ENCODE data around the gene TSPEAR. TPM values are rescaled to one million over a fixed set of nuclear protein-coding genes. Genes with fewer than 3 reads are reported as not detected.

The TSPEAR gene
- total and polyA plus RNA-seq, 2 donors (not counting 1 experiment from before 2014, with no cell fraction given), result not detected

DNA sequence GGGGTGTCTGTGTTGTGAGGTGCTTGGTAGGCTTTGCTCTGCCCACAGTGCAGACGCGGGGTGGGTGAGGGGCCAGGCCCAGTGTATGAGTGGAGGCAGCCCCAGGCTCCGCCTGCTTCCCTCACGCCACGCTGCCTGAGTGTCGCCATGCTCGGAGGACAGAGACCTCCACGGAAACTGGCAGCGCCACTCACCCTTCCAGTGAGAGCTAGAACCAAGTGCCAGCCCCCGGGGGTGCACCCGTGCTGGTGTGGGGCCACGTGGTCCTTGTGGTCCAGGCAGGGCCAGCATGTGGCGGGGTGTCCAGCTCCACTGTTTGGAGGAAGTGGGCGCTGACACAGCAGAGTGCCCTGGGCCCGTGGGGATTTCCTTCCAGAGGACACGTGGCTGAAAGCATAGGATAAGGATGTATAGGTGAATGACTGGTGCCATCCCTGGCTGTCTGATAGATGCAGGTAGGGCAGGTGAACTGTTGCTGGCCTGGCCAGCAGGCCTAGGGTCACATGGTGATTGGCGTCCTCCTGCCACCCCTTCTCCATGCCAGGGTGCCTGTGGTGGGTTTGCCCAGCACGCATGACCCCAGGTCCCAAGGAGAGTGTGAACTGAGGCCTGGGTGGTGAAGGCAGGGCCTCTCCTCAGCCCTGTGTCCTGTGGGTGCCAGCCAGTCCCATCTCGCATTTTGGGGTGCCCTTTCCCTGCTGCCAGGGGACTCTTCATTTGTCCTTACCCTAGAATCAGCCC is 252.2 kb downstream of the TSPEAR start:
- H4K20me1 ChIP-seq (ENCODE audit: control insufficient read depth, extremely low read depth, insufficient read depth, low read length), result no peaks in the 10 kb centered on the region
- DNase-seq (ENCODE audit: low read depth in 2 of 2), result no peak
- TF ChIP-seq, protein P1, sequence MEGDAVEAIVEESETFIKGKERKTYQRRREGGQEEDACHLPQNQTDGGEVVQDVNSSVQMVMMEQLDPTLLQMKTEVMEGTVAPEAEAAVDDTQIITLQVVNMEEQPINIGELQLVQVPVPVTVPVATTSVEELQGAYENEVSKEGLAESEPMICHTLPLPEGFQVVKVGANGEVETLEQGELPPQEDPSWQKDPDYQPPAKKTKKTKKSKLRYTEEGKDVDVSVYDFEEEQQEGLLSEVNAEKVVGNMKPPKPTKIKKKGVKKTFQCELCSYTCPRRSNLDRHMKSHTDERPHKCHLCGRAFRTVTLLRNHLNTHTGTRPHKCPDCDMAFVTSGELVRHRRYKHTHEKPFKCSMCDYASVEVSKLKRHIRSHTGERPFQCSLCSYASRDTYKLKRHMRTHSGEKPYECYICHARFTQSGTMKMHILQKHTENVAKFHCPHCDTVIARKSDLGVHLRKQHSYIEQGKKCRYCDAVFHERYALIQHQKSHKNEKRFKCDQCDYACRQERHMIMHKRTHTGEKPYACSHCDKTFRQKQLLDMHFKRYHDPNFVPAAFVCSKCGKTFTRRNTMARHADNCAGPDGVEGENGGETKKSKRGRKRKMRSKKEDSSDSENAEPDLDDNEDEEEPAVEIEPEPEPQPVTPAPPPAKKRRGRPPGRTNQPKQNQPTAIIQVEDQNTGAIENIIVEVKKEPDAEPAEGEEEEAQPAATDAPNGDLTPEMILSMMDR (conservative IDR thresholded peaks at IDR 0.05 in 1 of 2, IDR thresholded peaks at IDR 0.05 in 1 of 2; ENCODE audit: low read depth in 1 of 2, low read length in 2 of 2), result no peak
- TF ChIP-seq EZH2 (IDR thresholded peaks at IDR 0.05; ENCODE audit: low read length, missing control alignments), result no peak

DNA sequence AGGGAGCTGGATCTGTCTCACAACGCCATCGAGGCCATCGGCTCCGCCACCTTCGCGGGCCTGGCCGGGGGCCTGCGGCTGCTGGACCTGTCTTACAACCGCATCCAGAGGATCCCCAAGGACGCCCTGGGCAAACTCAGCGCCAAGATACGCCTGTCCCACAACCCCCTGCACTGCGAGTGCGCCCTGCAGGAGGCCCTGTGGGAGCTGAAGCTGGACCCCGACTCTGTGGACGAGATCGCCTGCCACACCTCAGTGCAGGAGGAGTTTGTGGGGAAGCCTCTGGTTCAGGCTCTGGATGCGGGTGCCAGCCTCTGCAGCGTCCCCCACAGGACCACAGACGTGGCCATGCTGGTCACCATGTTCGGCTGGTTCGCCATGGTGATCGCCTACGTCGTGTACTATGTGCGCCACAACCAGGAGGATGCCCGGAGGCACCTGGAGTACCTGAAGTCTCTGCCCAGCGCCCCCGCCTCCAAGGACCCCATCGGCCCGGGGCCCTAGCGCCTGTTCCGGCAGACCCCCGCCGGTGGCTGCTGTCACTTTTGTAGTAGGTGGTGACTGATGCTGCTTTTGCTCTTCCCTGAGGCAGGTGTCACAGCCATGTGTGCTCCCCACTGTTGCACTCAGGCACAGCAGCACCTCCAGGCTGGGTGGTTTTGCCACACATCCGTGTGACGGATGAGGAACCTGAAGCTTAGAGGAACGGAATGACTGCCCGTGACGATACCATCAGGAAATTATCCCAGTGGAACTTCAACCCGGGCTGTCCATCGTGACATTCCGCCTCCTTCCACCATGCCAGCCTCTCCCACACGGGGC is 254.2 kb downstream of the TSPEAR start:
- Histone ChIP-seq H3K27me3 (ENCODE audit: control insufficient read depth, insufficient read depth, low read length) (no peaks in the 10 kb centered on the region), H3K4me1 (ENCODE audit: control insufficient read depth, extremely low read depth, insufficient read depth, low read length) (no peaks in the 10 kb centered on the region), H3K4me2 (ENCODE audit: extremely low read depth, insufficient read depth, low read length) (no peak overlapping the region), H3K9me3 (ENCODE audit: control insufficient read depth, insufficient read depth, low read depth, low read length) (no peaks in the 10 kb centered on the region), H3K36me3 (ENCODE audit: control insufficient read depth, insufficient read depth, low read length) (no peaks in the 10 kb centered on the region), H4K20me1 (ENCODE audit: control insufficient read depth, extremely low read depth, insufficient read depth, low read length) (no peaks in the 10 kb centered on the region), H2AFZ (ENCODE audit: low read length) (no peak overlapping the region), H3K4me3 (replicated peaks in 1 of 4; ENCODE audit: control extremely low read depth in 1 of 4, insufficient read depth in 1 of 4, low read depth in 3 of 4, low read length in 4 of 4) (no peak overlapping the region), H3K79me2 (ENCODE audit: control insufficient read depth, insufficient read depth, low read length) (no peaks in the 10 kb centered on the region), H3K27ac (ENCODE audit: insufficient read depth, low read length) (no peak overlapping the region), H3K9ac (ENCODE audit: insufficient read depth, low read length) (no peak overlapping the region)
- DNase-seq (ENCODE audit: low read depth in 2 of 2), result no peak
- no peak for TF ChIP-seq EZH2 (IDR thresholded peaks at IDR 0.05; ENCODE audit: low read length, missing control alignments)
- TF ChIP-seq, protein P1 (conservative IDR thresholded peaks at IDR 0.05 in 1 of 2, IDR thresholded peaks at IDR 0.05 in 1 of 2; ENCODE audit: low read depth in 1 of 2, low read length in 2 of 2), result no peak

More for the DNA sequence above, 252.2 kb downstream of the TSPEAR start:
- H3K36me3 ChIP-seq (ENCODE audit: control insufficient read depth, insufficient read depth, low read length), result no peaks in the 10 kb centered on the region
- no peak overlapping the region for H3K27ac ChIP-seq (ENCODE audit: insufficient read depth, low read length)
- no peaks in the 10 kb centered on the region for H3K79me2 ChIP-seq (ENCODE audit: control insufficient read depth, insufficient read depth, low read length)
- H3K4me3 ChIP-seq (replicated peaks in 1 of 4; ENCODE audit: control extremely low read depth in 1 of 4, insufficient read depth in 1 of 4, low read depth in 3 of 4, low read length in 4 of 4), result no peak overlapping the region
- no peak overlapping the region for H3K9ac ChIP-seq (ENCODE audit: insufficient read depth, low read length)
- no peaks in the 10 kb centered on the region for H3K27me3 ChIP-seq (ENCODE audit: control insufficient read depth, insufficient read depth, low read length)
- no peaks in the 10 kb centered on the region for H3K9me3 ChIP-seq (ENCODE audit: control insufficient read depth, insufficient read depth, low read depth, low read length)
- H3K4me2 ChIP-seq (ENCODE audit: extremely low read depth, insufficient read depth, low read length), result no peak overlapping the region
- no peak overlapping the region for H2AFZ ChIP-seq (ENCODE audit: low read length)
- no peaks in the 10 kb centered on the region for H3K4me1 ChIP-seq (ENCODE audit: control insufficient read depth, extremely low read depth, insufficient read depth, low read length)

DNA sequence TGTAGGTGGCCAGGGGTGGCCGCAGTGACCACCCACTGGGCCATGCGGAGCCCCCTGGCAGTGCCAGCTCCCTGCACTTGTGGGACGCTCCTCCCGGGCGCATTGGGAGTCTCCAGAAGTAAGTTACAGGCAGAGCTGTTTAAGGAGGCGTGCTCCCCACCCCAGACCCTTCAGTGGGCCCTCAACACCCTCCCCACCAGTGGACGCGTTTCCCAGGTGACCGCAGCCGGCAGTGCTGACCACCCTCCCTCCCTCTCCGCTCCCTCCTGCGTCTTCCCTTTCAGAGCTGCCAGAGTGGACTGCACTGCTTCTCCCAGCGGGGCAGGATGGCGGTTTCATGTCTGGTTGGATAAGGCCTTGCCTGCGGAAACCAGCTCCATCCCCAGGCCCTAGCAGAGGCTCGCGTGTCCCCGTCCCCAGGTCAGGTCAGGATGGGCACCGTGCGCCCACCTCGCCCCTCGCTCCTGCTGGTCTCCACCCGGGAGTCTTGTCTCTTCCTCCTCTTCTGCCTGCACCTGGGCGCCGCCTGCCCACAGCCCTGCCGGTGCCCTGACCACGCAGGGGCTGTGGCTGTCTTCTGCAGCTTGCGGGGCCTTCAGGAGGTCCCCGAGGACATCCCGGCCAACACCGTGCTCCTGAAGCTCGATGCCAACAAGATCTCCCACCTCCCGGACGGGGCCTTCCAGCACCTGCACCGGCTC is 255.0 kb downstream of the TSPEAR start:
- Histone ChIP-seq H3K4me2 (ENCODE audit: extremely low read depth, insufficient read depth, low read length) (no peak overlapping the region), H3K27ac (ENCODE audit: insufficient read depth, low read length) (no peak overlapping the region), H2AFZ (ENCODE audit: low read length) (no peak overlapping the region), H3K4me1 (ENCODE audit: control insufficient read depth, extremely low read depth, insufficient read depth, low read length) (no peaks in the 10 kb centered on the region), H3K9ac (ENCODE audit: insufficient read depth, low read length) (no peak overlapping the region), H4K20me1 (ENCODE audit: control insufficient read depth, extremely low read depth, insufficient read depth, low read length) (no peaks in the 10 kb centered on the region), H3K27me3 (ENCODE audit: control insufficient read depth, insufficient read depth, low read length) (no peaks in the 10 kb centered on the region), H3K36me3 (ENCODE audit: control insufficient read depth, insufficient read depth, low read length) (no peaks in the 10 kb centered on the region), H3K79me2 (ENCODE audit: control insufficient read depth, insufficient read depth, low read length) (no peaks in the 10 kb centered on the region), H3K4me3 (replicated peaks in 1 of 4; ENCODE audit: control extremely low read depth in 1 of 4, insufficient read depth in 1 of 4, low read depth in 3 of 4, low read length in 4 of 4) (no peak overlapping the region), H3K9me3 (ENCODE audit: control insufficient read depth, insufficient read depth, low read depth, low read length) (no peaks in the 10 kb centered on the region)
- no peak for DNase-seq (ENCODE audit: low read depth in 2 of 2)
- no peak for TF ChIP-seq EZH2 (IDR thresholded peaks at IDR 0.05; ENCODE audit: low read length, missing control alignments)
- TF ChIP-seq, protein P1 (conservative IDR thresholded peaks at IDR 0.05 in 1 of 2, IDR thresholded peaks at IDR 0.05 in 1 of 2; ENCODE audit: low read depth in 1 of 2, low read length in 2 of 2), result no peak

Data from fibroblast of lung (primary cell).